Stimulated activated CD4-positive, alpha-beta T cell treated with anti-CD3 and anti-CD28 coated beads, Interleukin-15, amount 100 ng/mL, for 1 hour (primary cell): ENCODE results near the gene JAK3.
"Not testable (repeated sequence)": the region's sequence is repeated elsewhere in the genome, so short reads cannot be mapped to it uniquely, and the experiment has no call there.

Experiments
- DNase-seq, 2 donors: peaks; one replicate each; pipeline ENCODE4 v3.0.0-alpha.2; 2020; ENCODE audit warnings: low read depth in 1 of 2, low spot score in 1 of 2

Gene JAK3

GRCh38 chr19:17847538-17848366, at the start of gene JAK3:
Gene JAK3 (minus strand): TSS chr19:17847982. CDS start chr19:17844417, 3,565 bp downstream.
- DNase-seq = peak; percentile 78 to 82

- DNase-seq = no peak
Measured at GRCh38 chr19:17893766-17894165, 46.0 kb upstream of the JAK3 start.

- no peak for DNase-seq
Measured at GRCh38 chr19:17889609-17890214, 41.9 kb upstream of the JAK3 start.

GRCh38 chr19:17888260-17888659, 40.5 kb upstream of the JAK3 start:
- no peak for DNase-seq

- DNase-seq = not testable (repeated sequence)
Measured at GRCh38 chr19:17887221-17887620, 39.4 kb upstream of the JAK3 start.

- DNase-seq = no peak
Measured at GRCh38 chr19:17886515-17886914, 38.7 kb upstream of the JAK3 start.

- DNase-seq = no peak
Measured at GRCh38 chr19:17883627-17884410, 36.0 kb upstream of the JAK3 start.

- no peak for DNase-seq
Measured at GRCh38 chr19:17881701-17882100, 33.9 kb upstream of the JAK3 start.

GRCh38 chr19:17879466-17879865, 31.7 kb upstream of the JAK3 start:
- no peak for DNase-seq

- no peak for DNase-seq
Measured at GRCh38 chr19:17877696-17878095, 29.9 kb upstream of the JAK3 start.

- DNase-seq = no peak
Measured at GRCh38 chr19:17874758-17875135, 27.0 kb upstream of the JAK3 start.

- peak; percentile 40 to 59 for DNase-seq
Measured at GRCh38 chr19:17873786-17874757, 26.3 kb upstream of the JAK3 start.

- peak in 1 of 2 donors; percentile 26 for DNase-seq
Measured at GRCh38 chr19:17872251-17873001, 24.6 kb upstream of the JAK3 start.

- no peak for DNase-seq
Measured at GRCh38 chr19:17871878-17872250, 24.1 kb upstream of the JAK3 start, which contains the start of gene SLC5A5. Gene SLC5A5 (plus strand): TSS chr19:17871945. CDS start chr19:17872320, 375 bp downstream.

- DNase-seq = no peak
Measured at GRCh38 chr19:17871032-17871877, 23.5 kb upstream of the JAK3 start.

- no peak for DNase-seq
Measured at GRCh38 chr19:17869114-17869608, 21.4 kb upstream of the JAK3 start.

GRCh38 chr19:17868669-17869068, 20.9 kb upstream of the JAK3 start:
- no peak for DNase-seq

- no peak for DNase-seq
Measured at GRCh38 chr19:17866964-17867486, 19.2 kb upstream of the JAK3 start.
